ENCODE measurements around the gene ATP6V1B1.

The ATP6V1B1 gene

GRCh38 chr2:71006955-71007799 is 71.5 kb downstream of the ATP6V1B1 start:
- no peak for TF ChIP-seq YY1 (IDR thresholded peaks at IDR 0.05; ENCODE audit: low read depth)
- no peak for TF ChIP-seq CREB1 (IDR thresholded peaks at IDR 0.05; ENCODE audit: low read depth)
- TF ChIP-seq TCF12 (IDR thresholded peaks at IDR 0.05; ENCODE audit: low read depth) = no peak
- no peak for TF ChIP-seq ZBTB7A (IDR thresholded peaks at IDR 0.05; ENCODE audit: low read depth)
- TF ChIP-seq, protein P1, sequence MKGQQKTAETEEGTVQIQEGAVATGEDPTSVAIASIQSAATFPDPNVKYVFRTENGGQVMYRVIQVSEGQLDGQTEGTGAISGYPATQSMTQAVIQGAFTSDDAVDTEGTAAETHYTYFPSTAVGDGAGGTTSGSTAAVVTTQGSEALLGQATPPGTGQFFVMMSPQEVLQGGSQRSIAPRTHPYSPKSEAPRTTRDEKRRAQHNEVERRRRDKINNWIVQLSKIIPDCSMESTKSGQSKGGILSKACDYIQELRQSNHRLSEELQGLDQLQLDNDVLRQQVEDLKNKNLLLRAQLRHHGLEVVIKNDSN (IDR thresholded peaks at IDR 0.05) = no peak
- TF ChIP-seq TEAD4 (IDR thresholded peaks at IDR 0.05) = no peak
- no peak for TF ChIP-seq FOXM1 (IDR thresholded peaks at IDR 0.05; ENCODE audit: borderline replicate concordance, low read depth)
- no peak for TF ChIP-seq NFIC (IDR thresholded peaks at IDR 0.05)
- no peak for TF ChIP-seq TAF1 (IDR thresholded peaks at IDR 0.05; ENCODE audit: low read depth)

DNA sequence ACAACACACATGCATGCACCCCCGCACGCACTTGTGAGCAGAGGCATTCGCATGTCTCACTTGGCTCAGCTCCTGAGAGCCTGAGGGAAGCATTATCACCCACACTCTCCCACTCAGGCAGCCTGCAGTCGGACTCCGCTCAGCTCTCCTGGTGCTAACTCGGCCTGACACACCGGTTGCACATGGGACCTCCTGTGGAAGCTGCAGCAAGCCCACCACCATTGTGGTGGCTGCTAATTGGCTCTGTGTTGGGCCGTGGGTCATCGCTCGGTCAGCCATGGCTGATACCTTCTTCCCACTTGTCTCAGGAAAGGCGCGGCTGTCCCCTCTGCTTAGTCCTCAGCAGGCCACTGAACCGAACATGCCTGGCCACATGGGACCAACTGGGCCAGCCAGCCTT is 72.6 kb downstream of the ATP6V1B1 start:
- TF ChIP-seq FOXM1 (IDR thresholded peaks at IDR 0.05; ENCODE audit: borderline replicate concordance, low read depth) (no peak), EP300 (IDR thresholded peaks at IDR 0.05; ENCODE audit: borderline replicate concordance) (no peak), CREB1 (IDR thresholded peaks at IDR 0.05; ENCODE audit: low read depth) (no peak), RAD21 (IDR thresholded peaks at IDR 0.05; ENCODE audit: low read depth) (no peak), NFIC (IDR thresholded peaks at IDR 0.05) (no peak), CEBPB (IDR thresholded peaks at IDR 0.05) (no peak), EGR1 (IDR thresholded peaks at IDR 0.05) (no peak), REST (IDR thresholded peaks at IDR 0.05; ENCODE audit: low read depth) (no peak)
- TF ChIP-seq, protein P1 (IDR thresholded peaks at IDR 0.05) = no peak
